Measurements from ENCODE around the gene KCNQ4. TPM values are rescaled to one million over a fixed set of nuclear protein-coding genes. Genes with fewer than 3 reads are reported as not detected.

Gene KCNQ4
- total RNA-seq, 1 experiment from 2014 or later = not detected

GRCh38 chr1:40868051-40868723 is 84.6 kb downstream of the KCNQ4 start:
- ChIA-PET CTCF (interaction anchor here (0.5 to 1.8 kb wide), 7 partner anchors 8 to 593 kb away, joined by 4 to 7 read pairs (median 5); no protein-coding TSS in a partner anchor), POLR2A (interaction anchor here (0.7 to 2.2 kb wide), 10 partner anchors 10 to 117 kb away, joined by 3 to 12 read pairs (median 4); partner anchors contain the start of gene CTPS1)
- Mint-ChIP-seq H3K9me3 (ENCODE audit: unreplicated experiment) (no peaks in the 10 kb centered on the region), H3K36me3 (ENCODE audit: insufficient read depth, unreplicated experiment) (peaks cover 6% of the 10 kb centered on the region), H3K4me3 (ENCODE audit: unreplicated experiment) (no peak overlapping the region), H3K4me1 (ENCODE audit: insufficient read depth, unreplicated experiment) (peaks cover 28% of the 10 kb centered on the region), H3K27ac (ENCODE audit: low read depth, unreplicated experiment) (peak overlapping the region; percentile 77), H3K27me3 (ENCODE audit: insufficient read depth, unreplicated experiment) (no peaks in the 10 kb centered on the region)
- intact Hi-C loops (cut with micrococcal nuclease) = no loop called here
- DNase-seq (ENCODE audit: unreplicated experiment) = peak; percentile 83
- no peak for TF ChIP-seq CTCF (IDR thresholded peaks at IDR 0.05; ENCODE audit: unreplicated experiment)
- no TSS peak for BruUV-seq (replicated peaks)

GRCh38 chr1:40870135-40870728 is 86.6 kb downstream of the KCNQ4 start:
- Mint-ChIP-seq H3K4me1 (ENCODE audit: insufficient read depth, unreplicated experiment) (peaks cover 27% of the 10 kb centered on the region), H3K27me3 (ENCODE audit: insufficient read depth, unreplicated experiment) (no peaks in the 10 kb centered on the region), H3K4me3 (ENCODE audit: unreplicated experiment) (no peak overlapping the region), H3K36me3 (ENCODE audit: insufficient read depth, unreplicated experiment) (peaks cover 6% of the 10 kb centered on the region), H3K27ac (ENCODE audit: low read depth, unreplicated experiment) (no peak overlapping the region), H3K9me3 (ENCODE audit: unreplicated experiment) (no peaks in the 10 kb centered on the region)
- intact Hi-C loops (cut with micrococcal nuclease) = no loop called here
- ChIA-PET CTCF (interaction anchor here (0.6 to 0.9 kb wide), 4 partner anchors 12 to 1419 kb away, joined by 3 to 4 read pairs (median 3); no protein-coding TSS in a partner anchor), POLR2A (no interaction called here)
- no peak for TF ChIP-seq CTCF (IDR thresholded peaks at IDR 0.05; ENCODE audit: unreplicated experiment)
- BruUV-seq (replicated peaks) = no TSS peak
- no peak for DNase-seq (ENCODE audit: unreplicated experiment)

DNA sequence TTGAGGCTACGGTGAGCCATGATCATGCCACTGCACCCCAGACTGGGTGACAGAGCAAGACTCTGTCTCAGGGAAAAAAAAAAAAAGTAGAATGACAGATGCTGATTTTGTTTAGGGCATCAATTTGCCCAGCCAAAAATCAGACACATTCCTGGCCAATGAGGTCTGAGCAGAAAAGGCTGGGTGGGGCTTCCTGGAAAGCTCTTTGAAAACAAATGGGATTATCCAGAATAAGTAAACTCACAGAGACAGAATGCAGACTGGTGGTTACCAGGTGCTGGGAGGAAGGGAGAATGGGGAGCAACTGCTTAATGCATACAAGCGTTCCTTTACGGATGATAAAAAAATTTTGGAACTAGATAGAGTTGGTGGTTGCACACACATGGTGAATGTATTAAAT is 88.7 kb downstream of the KCNQ4 start:
- Mint-ChIP-seq H3K27ac (ENCODE audit: low read depth, unreplicated experiment) (peak overlapping the region; percentile 75), H3K27me3 (ENCODE audit: insufficient read depth, unreplicated experiment) (no peaks in the 10 kb centered on the region), H3K4me1 (ENCODE audit: insufficient read depth, unreplicated experiment) (peaks cover 32% of the 10 kb centered on the region), H3K4me3 (ENCODE audit: unreplicated experiment) (no peak overlapping the region), H3K36me3 (ENCODE audit: insufficient read depth, unreplicated experiment) (peaks cover 6% of the 10 kb centered on the region), H3K9me3 (ENCODE audit: unreplicated experiment) (no peaks in the 10 kb centered on the region)
- TF ChIP-seq CTCF (IDR thresholded peaks at IDR 0.05; ENCODE audit: unreplicated experiment) = no peak
- intact Hi-C loops (cut with micrococcal nuclease) = no loop called here
- CTCF ChIA-PET = interaction anchor here (0.9 kb wide), 1 partner anchor 80 kb away, joined by 3 read pairs; no protein-coding TSS in a partner anchor
- POLR2A ChIA-PET = interaction anchor here (2.3 kb wide), 1 partner anchor 10 kb away, joined by 5 read pairs; the partner anchor contains the start of gene CITED4
- DNase-seq (ENCODE audit: unreplicated experiment) = no peak
- no TSS peak for BruUV-seq (replicated peaks)

DNA sequence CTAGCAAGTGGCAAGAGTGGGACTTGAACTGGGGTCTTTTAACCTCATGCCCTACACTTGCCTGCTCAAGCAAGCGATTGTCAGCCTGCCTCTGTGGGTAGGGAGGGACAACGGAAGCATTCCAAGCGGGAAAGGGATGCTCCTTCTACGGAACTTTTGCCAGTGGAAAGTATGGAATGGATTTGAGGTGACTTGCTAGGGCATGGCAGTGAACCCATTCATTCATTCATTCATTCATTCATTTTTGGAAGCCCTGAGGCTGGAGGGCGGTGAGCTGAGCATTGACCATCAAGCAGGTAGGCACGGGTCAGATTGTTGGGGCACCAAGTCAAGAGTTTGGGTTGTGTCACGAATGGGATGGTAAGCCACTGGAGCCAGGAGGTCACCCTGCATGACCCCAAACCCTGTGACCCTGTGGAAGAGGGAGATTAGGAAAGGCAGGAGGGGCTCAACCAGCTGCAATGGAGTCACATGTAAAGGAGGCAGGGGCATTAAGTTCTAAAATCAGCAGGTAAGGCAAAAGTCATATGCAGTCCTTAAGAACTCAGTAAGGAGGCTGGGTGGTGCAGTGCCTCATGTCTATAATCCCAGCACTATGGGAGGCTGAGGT is 90.4 kb downstream of the KCNQ4 start:
- no TSS peak for BruUV-seq (replicated peaks)
- Mint-ChIP-seq H3K27ac (ENCODE audit: low read depth, unreplicated experiment) (no peak overlapping the region), H3K36me3 (ENCODE audit: insufficient read depth, unreplicated experiment) (peaks cover 3% of the 10 kb centered on the region), H3K4me1 (ENCODE audit: insufficient read depth, unreplicated experiment) (peaks cover 39% of the 10 kb centered on the region), H3K27me3 (ENCODE audit: insufficient read depth, unreplicated experiment) (no peaks in the 10 kb centered on the region), H3K9me3 (ENCODE audit: unreplicated experiment) (no peaks in the 10 kb centered on the region), H3K4me3 (ENCODE audit: unreplicated experiment) (no peak overlapping the region)
- no peak for TF ChIP-seq CTCF (IDR thresholded peaks at IDR 0.05; ENCODE audit: unreplicated experiment)
- intact Hi-C loops (cut with micrococcal nuclease) = no loop called here
- no peak for DNase-seq (ENCODE audit: unreplicated experiment)
- POLR2A ChIA-PET = no interaction called here
- CTCF ChIA-PET = interaction anchor here (0.6 to 1.7 kb wide), 6 partner anchors 12 to 789 kb away, joined by 3 to 7 read pairs (median 3); partner anchors contain the start of gene CITED4

Measured in MCF 10A (cell line).